Measurements from ENCODE around the gene RHAG. TPM values are rescaled to one million over a fixed set of nuclear protein-coding genes. Genes with fewer than 3 reads are reported as not detected.
"Not testable (repeated sequence)": the region's sequence is repeated elsewhere in the genome, so short reads cannot be mapped to it uniquely, and the experiment has no call there.

RHAG gene
- total RNA-seq, 1 donor from 2014 or later: not detected

GRCh38 chr6:49632727-49633126 is 3.9 kb downstream of the RHAG start:
- no peaks in the 10 kb centered on the region for H3K9me3 Mint-ChIP-seq (ENCODE audit: low read depth)
- no peaks in the 10 kb centered on the region for H3K27me3 Mint-ChIP-seq
- no peak for DNase-seq (ENCODE audit: low spot score, unreplicated experiment)
- H3K36me3 Mint-ChIP-seq (ENCODE audit: insufficient read depth): no peaks in the 10 kb centered on the region
- no peak overlapping the region for H3K4me3 Mint-ChIP-seq (ENCODE audit: low read depth)
- H3K4me1 Mint-ChIP-seq (ENCODE audit: low read depth): no peaks in the 10 kb centered on the region
- H3K27ac Mint-ChIP-seq: no peak overlapping the region
- no peak for TF ChIP-seq CTCF (IDR thresholded peaks at IDR 0.05; ENCODE audit: unreplicated experiment)

- H3K4me1 Mint-ChIP-seq (ENCODE audit: low read depth); DNase-seq (ENCODE audit: low spot score, unreplicated experiment); H3K27me3 Mint-ChIP-seq; H3K4me3 Mint-ChIP-seq (ENCODE audit: low read depth); H3K9me3 Mint-ChIP-seq (ENCODE audit: low read depth); H3K27ac Mint-ChIP-seq; H3K36me3 Mint-ChIP-seq (ENCODE audit: insufficient read depth): not testable (repeated sequence)
These were observed 7.1 kb downstream of the RHAG start for GRCh38 chr6:49629485-49630088.

GRCh38 chr6:49626811-49627210 is 9.8 kb downstream of the RHAG start:
- TF ChIP-seq CTCF (IDR thresholded peaks at IDR 0.05; ENCODE audit: unreplicated experiment): no peak
- Mint-ChIP-seq H3K4me3 (ENCODE audit: low read depth) (no peak overlapping the region), H3K36me3 (ENCODE audit: insufficient read depth) (no peaks in the 10 kb centered on the region), H3K4me1 (ENCODE audit: low read depth) (no peaks in the 10 kb centered on the region), H3K9me3 (ENCODE audit: low read depth) (peaks cover 4% of the 10 kb centered on the region), H3K27ac (no peak overlapping the region), H3K27me3 (no peaks in the 10 kb centered on the region)
- no peak for DNase-seq (ENCODE audit: low spot score, unreplicated experiment)

DNA sequence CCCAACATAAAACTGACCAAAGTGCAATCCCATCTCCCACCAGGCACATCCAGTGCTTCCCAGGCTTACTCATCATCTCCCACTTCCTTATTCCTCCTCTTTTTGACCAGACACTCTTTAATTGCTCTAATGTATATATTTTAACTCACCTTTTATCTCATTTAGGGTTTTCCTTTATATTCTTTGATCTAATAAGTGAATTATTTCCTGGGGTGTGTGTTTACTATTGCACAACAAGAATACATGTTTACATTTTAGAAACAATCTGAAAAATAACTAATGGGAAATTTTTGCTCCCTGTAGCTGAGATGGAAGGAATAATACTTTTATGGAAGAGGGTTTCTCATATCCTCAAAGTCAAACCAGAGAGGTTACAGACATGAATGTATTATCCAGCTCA is 18.4 kb downstream of the RHAG start:
- no peak overlapping the region for H3K4me3 Mint-ChIP-seq (ENCODE audit: low read depth)
- no peaks in the 10 kb centered on the region for H3K27me3 Mint-ChIP-seq
- H3K27ac Mint-ChIP-seq: no peak overlapping the region
- no peaks in the 10 kb centered on the region for H3K36me3 Mint-ChIP-seq (ENCODE audit: insufficient read depth)
- no peak for DNase-seq (ENCODE audit: low spot score, unreplicated experiment)
- no peaks in the 10 kb centered on the region for H3K9me3 Mint-ChIP-seq (ENCODE audit: low read depth)
- H3K4me1 Mint-ChIP-seq (ENCODE audit: low read depth): no peaks in the 10 kb centered on the region
- no peak for TF ChIP-seq CTCF (IDR thresholded peaks at IDR 0.05; ENCODE audit: unreplicated experiment)

GRCh38 chr6:49614144-49614543 is 22.5 kb downstream of the RHAG start:
- not testable (repeated sequence) for H3K9me3 Mint-ChIP-seq (ENCODE audit: low read depth); H3K4me1 Mint-ChIP-seq (ENCODE audit: low read depth); H3K27ac Mint-ChIP-seq; H3K27me3 Mint-ChIP-seq; DNase-seq (ENCODE audit: low spot score, unreplicated experiment); H3K4me3 Mint-ChIP-seq (ENCODE audit: low read depth); H3K36me3 Mint-ChIP-seq (ENCODE audit: insufficient read depth)

GRCh38 chr6:49609285-49609684 is 27.4 kb downstream of the RHAG start:
- Mint-ChIP-seq H3K27me3 (no peaks in the 10 kb centered on the region), H3K27ac (no peak overlapping the region), H3K9me3 (ENCODE audit: low read depth) (no peaks in the 10 kb centered on the region), H3K4me3 (ENCODE audit: low read depth) (no peak overlapping the region), H3K4me1 (ENCODE audit: low read depth) (peaks cover 4% of the 10 kb centered on the region), H3K36me3 (ENCODE audit: insufficient read depth) (no peaks in the 10 kb centered on the region)
- TF ChIP-seq CTCF (IDR thresholded peaks at IDR 0.05; ENCODE audit: unreplicated experiment): no peak
- DNase-seq (ENCODE audit: low spot score, unreplicated experiment): no peak

DNA sequence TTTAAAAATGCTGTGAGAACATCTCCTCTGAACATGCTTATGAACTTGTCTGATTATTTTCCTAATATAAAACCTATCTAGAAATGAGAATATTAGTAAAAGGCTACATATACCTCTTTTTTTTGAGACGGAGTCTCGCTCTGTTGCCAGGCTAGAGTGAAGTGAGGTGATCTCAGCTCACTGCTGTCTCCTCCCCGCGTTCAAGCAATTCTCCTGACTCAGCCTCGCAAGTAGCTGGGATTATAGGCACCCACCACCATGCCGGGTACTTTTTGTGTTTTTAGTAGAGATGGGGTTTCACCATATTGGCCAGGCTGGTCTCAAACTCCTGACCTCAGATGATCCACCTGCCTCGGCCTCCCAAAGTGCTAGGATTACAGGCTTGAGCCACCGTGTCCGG is 28.4 kb downstream of the RHAG start:
- not testable (repeated sequence) for H3K27me3 Mint-ChIP-seq; H3K4me3 Mint-ChIP-seq (ENCODE audit: low read depth); H3K9me3 Mint-ChIP-seq (ENCODE audit: low read depth); H3K27ac Mint-ChIP-seq; H3K36me3 Mint-ChIP-seq (ENCODE audit: insufficient read depth); DNase-seq (ENCODE audit: low spot score, unreplicated experiment); H3K4me1 Mint-ChIP-seq (ENCODE audit: low read depth)

All from progenitor cell of endocrine pancreas (in vitro differentiated cells).